GM15510 (cell line): Measurements from ENCODE around the gene CEACAM18.

Experiments used
- POLR2A ChIP-seq: IDR thresholded peaks from 3 replicates; pipeline ENCODE4 v1.6.1; 2011; ENCODE audit warnings: borderline replicate concordance; ENCODE audit not compliant: insufficient read length; ENCODE audit errors: extremely low read depth

The CEACAM18 gene

DNA sequence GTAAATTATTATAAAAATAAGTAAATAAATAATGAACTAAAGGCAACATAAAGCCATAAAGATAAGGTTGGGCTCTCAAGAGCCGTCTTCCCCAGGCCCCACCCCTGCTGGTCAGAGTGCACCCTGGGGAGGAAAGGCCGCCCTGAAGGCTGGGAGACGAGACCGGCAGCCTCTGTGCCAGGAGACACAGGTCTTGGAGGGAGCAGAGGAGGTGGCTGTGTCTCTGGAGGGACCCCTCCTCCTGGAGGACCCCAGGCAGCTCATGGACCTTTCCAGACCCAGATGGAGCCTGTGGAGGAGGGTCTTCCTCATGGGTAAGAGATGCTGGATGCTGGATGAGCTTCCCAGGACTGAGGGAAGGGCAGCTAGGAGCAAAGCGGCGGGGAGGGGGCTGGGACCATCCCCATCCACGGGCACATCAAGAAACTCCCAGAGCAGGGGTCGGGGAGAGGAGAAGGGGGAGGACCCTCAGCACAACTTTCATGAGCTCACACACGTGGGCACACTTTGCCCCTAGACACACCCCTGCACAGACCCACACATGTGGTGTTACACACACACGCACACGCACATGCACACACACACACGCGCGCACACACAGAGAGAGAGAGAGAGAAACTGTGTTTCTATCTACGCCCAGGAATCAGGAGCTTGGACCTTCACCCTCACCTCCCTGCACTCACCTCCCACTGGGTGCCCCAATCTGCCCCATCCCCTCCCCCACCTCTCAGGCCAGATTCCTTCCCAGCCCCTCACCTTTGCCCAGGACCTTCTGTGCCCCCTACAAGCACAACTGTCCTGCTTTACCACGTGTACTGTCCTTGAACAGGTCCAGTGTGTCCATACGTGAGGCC lies at the start of gene CEACAM18:
CEACAM18 (plus strand) TSS at position 159 of the 854 bp plus-strand sequence.
- TF ChIP-seq POLR2A = no peak

DNA sequence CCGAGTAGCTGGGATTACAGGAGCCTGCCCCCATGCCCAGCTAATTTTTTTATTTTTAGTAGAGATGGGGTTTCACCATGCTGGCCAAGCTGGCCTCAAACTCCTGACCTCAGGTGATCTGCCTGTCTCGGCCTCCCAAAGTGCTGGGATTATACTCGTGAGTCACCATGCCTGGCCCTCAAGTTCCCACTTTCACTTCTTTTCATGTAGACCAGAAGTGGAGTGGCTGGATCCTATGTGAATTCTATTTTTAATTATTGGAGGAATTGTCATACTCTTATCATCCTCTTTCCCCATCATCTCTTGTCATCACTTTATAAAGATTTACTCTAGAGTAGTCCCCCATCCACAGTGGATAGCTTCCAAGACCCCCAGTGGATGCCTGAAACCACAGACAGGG lies 48.1 kb upstream of the CEACAM18 start:
- TF ChIP-seq POLR2A = no peak

DNA sequence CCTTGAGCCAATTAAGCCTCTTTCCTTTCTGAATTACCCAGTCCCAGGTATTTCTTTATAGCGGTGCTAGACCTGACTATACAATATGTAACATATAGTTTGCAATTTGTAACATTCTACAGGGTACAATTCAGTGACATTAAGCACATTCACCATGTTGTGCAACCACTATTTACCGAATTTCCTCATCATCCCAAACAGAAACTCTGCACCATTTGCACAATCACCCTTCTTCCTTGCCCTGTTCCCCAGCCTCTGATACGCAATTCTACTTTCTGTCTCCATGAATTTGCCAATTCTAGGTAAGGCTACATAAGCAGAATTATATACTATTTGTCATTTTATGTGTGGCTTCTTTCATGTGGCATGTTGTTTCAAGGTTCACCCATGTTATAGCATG lies 47.2 kb upstream of the CEACAM18 start:
- no peak for TF ChIP-seq POLR2A

- no peak for TF ChIP-seq POLR2A
Observed at GRCh38 chr19:51433043-51433442, 45.3 kb upstream of the CEACAM18 start.

GRCh38 chr19:51434456-51434855 lies 43.9 kb upstream of the CEACAM18 start:
- TF ChIP-seq POLR2A = no peak

GRCh38 chr19:51439021-51439465 lies 39.3 kb upstream of the CEACAM18 start:
- no peak for TF ChIP-seq POLR2A

DNA sequence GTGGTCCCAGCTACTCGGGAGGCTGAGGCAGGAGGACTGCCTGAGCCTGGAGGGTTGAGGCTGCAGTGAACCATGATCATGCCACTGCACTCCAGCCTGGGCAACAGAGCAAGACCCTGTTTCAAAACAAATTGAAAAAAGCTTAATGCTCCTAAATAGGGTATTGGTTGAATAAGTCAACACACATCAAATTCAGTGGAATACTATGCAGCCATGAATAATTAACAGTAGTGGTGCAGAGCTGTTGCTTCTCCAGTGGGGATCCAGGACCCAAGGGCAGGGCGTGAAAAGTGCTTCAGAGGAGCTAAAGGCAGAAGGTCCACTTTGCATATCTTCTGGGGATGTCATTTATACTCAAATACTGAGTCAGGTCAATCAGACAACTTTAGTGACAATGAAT lies 38.3 kb upstream of the CEACAM18 start:
- no peak for TF ChIP-seq POLR2A

- no peak for TF ChIP-seq POLR2A
Observed at GRCh38 chr19:51440846-51441409, 37.4 kb upstream of the CEACAM18 start.

GRCh38 chr19:51441410-51442390 lies 36.6 kb upstream of the CEACAM18 start:
- no peak for TF ChIP-seq POLR2A

DNA sequence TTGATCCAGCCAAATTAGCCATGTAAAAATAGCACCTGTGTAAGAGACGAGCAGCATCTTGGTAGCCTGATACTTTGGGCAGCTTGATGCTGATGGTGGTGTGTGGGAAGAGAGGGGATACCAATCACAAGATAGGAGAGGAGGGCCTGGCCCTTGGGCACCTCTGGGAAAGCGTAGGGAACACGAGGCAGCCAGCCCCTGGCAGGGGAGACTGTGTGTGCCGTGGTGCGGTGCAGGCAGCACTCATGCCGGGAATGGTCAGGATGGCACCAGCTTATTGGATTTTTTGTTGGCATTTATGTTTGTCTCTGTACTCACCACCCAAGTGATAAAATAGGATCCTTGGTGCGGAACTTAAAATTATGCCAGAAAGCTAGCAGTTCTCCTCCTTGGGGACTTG lies 30.3 kb upstream of the CEACAM18 start:
- TF ChIP-seq POLR2A = no peak

- no peak for TF ChIP-seq POLR2A
Observed at GRCh38 chr19:51448411-51449016, 29.8 kb upstream of the CEACAM18 start.

DNA sequence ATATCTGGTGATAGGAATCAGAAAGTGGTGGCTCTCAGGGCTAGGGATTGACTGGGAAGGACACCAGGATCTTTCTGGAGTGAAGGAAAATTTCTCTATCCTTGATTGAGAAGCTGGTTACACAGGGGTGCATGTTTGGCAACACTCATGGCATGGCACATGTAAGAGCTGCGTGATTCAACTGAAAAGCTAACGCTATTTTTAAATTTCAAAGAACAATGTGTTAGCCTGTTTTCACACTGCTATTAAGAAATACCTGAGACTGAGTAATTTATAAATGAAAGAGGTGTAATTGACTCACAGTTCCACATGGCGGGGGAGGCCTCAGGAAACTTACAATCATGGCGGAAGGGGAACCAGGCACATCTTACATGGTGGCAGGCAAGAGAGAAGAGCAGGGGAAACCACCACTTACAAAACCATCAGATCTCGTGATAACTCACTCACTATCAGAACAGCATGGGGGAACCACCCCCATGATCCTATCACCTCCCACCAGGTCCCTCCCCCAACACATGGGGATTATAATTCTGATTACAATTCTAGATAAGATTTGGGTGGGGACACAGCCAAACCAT lies 27.5 kb upstream of the CEACAM18 start:
- no peak for TF ChIP-seq POLR2A

GRCh38 chr19:51456541-51457290 lies 21.6 kb upstream of the CEACAM18 start:
- no peak for TF ChIP-seq POLR2A
